NT2/D1 (cell line): ENCODE measurements around the gene C5AR1.

Source experiments
- SUZ12 ChIP-seq: IDR thresholded peaks from 2 replicates; pipeline ENCODE4 v1.6.1; 2011; ENCODE audit not compliant: insufficient read length, insufficient read depth; ENCODE audit errors: extremely low read depth
- YY1 ChIP-seq: IDR thresholded peaks from 2 replicates; pipeline ENCODE4 v1.6.1; 2011; ENCODE audit not compliant: insufficient read length, insufficient read depth
- ZNF274 ChIP-seq: IDR thresholded peaks from 2 replicates; pipeline ENCODE4 v1.6.1; 2011; ENCODE audit warnings: mild to moderate bottlenecking, low read depth, low read length

DNA sequence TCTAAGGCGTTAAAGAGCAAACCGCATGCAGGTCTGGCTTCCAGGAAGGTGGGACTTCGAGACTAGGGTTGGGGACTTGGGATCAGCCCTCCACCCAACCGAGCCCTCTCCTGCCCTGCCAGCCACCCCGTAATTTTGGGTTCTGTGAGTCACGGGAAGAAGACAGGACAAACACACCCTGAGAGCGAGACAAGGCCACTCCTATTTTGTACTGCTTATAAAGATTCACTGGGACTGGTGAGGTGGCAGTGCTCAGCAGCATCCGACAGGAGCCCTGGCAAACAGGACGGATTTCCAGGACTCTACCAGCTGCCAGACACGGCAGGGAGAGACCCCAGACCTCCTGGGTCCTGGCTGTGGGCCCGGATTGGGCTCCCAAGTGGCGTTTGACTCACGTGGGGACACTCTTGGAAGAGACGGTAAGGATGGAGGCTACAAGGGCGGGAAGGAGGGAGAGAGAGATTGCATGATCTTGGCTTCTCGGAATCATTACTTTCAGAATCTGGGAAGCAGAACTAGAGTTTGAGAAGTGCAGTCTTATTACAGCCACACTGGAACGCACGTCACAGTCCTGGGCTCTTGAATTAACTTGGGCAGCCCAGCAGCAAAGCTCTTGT lies 22.4 kb downstream of the C5AR1 start, which contains the start of gene C5AR2:
- TF ChIP-seq ZNF274 (no peak), YY1 (no peak), SUZ12 (no peak)
